GM18507 (cell line): Measurements from ENCODE around the gene MAST1.
A peak's percentile ranks its signal among the peaks of the same experiment; 100 is the strongest.
"Not testable (repeated sequence)": the region's sequence is repeated elsewhere in the genome, so short reads cannot be mapped to it uniquely, and the experiment has no call there.

ENCODE experiments used
- DNase-seq: peaks from one replicate; pipeline ENCODE4 v3.0.0; 2011; ENCODE audit warnings: low read depth; ENCODE audit not compliant: insufficient read length; ENCODE audit errors: extremely low spot score
- FAIRE-seq: peaks from 2 replicates; lab custom pipeline; 2011; peaks lifted over from hg19 to GRCh38; lab: Jason Lieb, UNC

The MAST1 gene

GRCh38 chr19:12886969-12887747 lies 48.8 kb downstream of the MAST1 start, which contains the start of gene KLF1:
Gene KLF1 (minus strand): TSS chr19:12887201. CDS start chr19:12887140, 61 bp downstream.
- FAIRE-seq (no peak), DNase-seq (no peak)

GRCh38 chr19:12888006-12888603 lies 49.8 kb downstream of the MAST1 start:
- no peak for DNase-seq
- no peak for FAIRE-seq

- FAIRE-seq, DNase-seq: not testable (repeated sequence)
These were observed 52.0 kb downstream of the MAST1 start for GRCh38 chr19:12890299-12890786.

GRCh38 chr19:12890787-12891552 lies 52.7 kb downstream of the MAST1 start, which contains the start of gene GCDH:
Gene GCDH (plus strand): TSS chr19:12891160. CDS start chr19:12891305, 145 bp downstream.
- FAIRE-seq = peak; percentile 99
- peak; percentile 85 for DNase-seq

GRCh38 chr19:12891553-12892021 lies 53.3 kb downstream of the MAST1 start:
- DNase-seq (no peak), FAIRE-seq (no peak)

- no peak for DNase-seq
These were observed 55.3 kb downstream of the MAST1 start for GRCh38 chr19:12893582-12893981.

GRCh38 chr19:12896460-12896859 lies 58.1 kb downstream of the MAST1 start:
- no peak for FAIRE-seq
- DNase-seq = no peak

More at GRCh38 chr19:12893582-12893981, 55.3 kb downstream of the MAST1 start:
- FAIRE-seq = no peak

- FAIRE-seq (peak; percentile 94), DNase-seq (peak; percentile 54)
These were observed 61.7 kb downstream of the MAST1 start for GRCh38 chr19:12899891-12900518.

- no peak for DNase-seq
- no peak for FAIRE-seq
These were observed 68.9 kb downstream of the MAST1 start for GRCh38 chr19:12907166-12907565.

- FAIRE-seq = no peak
- DNase-seq = no peak
These were observed 74.3 kb downstream of the MAST1 start for GRCh38 chr19:12912571-12912970.

GRCh38 chr19:12913011-12913561 lies 74.8 kb downstream of the MAST1 start:
- FAIRE-seq (no peak), DNase-seq (no peak)

- DNase-seq (no peak), FAIRE-seq (peak; percentile 55)
These were observed 75.8 kb downstream of the MAST1 start for GRCh38 chr19:12913851-12914690.

- FAIRE-seq, DNase-seq: not testable (repeated sequence)
These were observed 77.5 kb downstream of the MAST1 start for GRCh38 chr19:12915860-12916259.

GRCh38 chr19:12918253-12918652 lies 79.9 kb downstream of the MAST1 start:
- DNase-seq = no peak
- no peak for FAIRE-seq

- FAIRE-seq = no peak
- no peak for DNase-seq
These were observed 82.7 kb downstream of the MAST1 start for GRCh38 chr19:12921047-12921446.

GRCh38 chr19:12922959-12923358 lies 84.6 kb downstream of the MAST1 start:
- FAIRE-seq (no peak), DNase-seq (no peak)
